GM18951 (cell line): Measurements from ENCODE around the gene KIF26A.

Experiments used
- POLR2A ChIP-seq: IDR thresholded peaks from 4 replicates; pipeline ENCODE4 v1.6.1; 2011; ENCODE audit warnings: mild to moderate bottlenecking; ENCODE audit not compliant: insufficient read length, insufficient read depth; ENCODE audit errors: extremely low read depth
- in situ Hi-C: fragments of 300-500 bp; cut with MboI; formaldehyde crosslinking; loops from one replicate; pipeline ENCODE4 v1.12.0; 2022; ENCODE audit warnings: low sequenced_read_pairs, mixed read lengths, inconsistent platforms; ENCODE audit not compliant: unreplicated experiment

KIF26A gene

GRCh38 chr14:104096751-104097700 is 41.4 kb upstream of the KIF26A start:
- in situ Hi-C loops = no loop called here

GRCh38 chr14:104098272-104099095 is 39.9 kb upstream of the KIF26A start:
- in situ Hi-C loops = no loop called here
- TF ChIP-seq POLR2A = no peak

More at GRCh38 chr14:104096751-104097700, 41.4 kb upstream of the KIF26A start:
- TF ChIP-seq POLR2A = no peak

GRCh38 chr14:104099096-104100041 is 39.0 kb upstream of the KIF26A start:
- in situ Hi-C loops = no loop called here
- TF ChIP-seq POLR2A = no peak

GRCh38 chr14:104100171-104101085 is 38.0 kb upstream of the KIF26A start:
- in situ Hi-C loops = no loop called here
- TF ChIP-seq POLR2A = no peak

GRCh38 chr14:104101086-104101621 is 37.2 kb upstream of the KIF26A start:
- in situ Hi-C loops = no loop called here
- TF ChIP-seq POLR2A = no peak

- in situ Hi-C loops = no loop called here
- TF ChIP-seq POLR2A = no peak
Measured at GRCh38 chr14:104101651-104102281, 36.6 kb upstream of the KIF26A start.

GRCh38 chr14:104102282-104102914 is 36.0 kb upstream of the KIF26A start:
- TF ChIP-seq POLR2A = no peak
- in situ Hi-C loops = no loop called here

GRCh38 chr14:104103061-104103445 is 35.3 kb upstream of the KIF26A start:
- in situ Hi-C loops = no loop called here
- TF ChIP-seq POLR2A = no peak

- in situ Hi-C loops = no loop called here
- TF ChIP-seq POLR2A = no peak
Measured at GRCh38 chr14:104103446-104104075, 34.8 kb upstream of the KIF26A start.
